ENCODE results near the gene PLPP1. TPM values are rescaled to one million over a fixed set of nuclear protein-coding genes. Genes with fewer than 3 reads are reported as not detected.

PLPP1 gene
- total and polyA plus RNA-seq, 2 experiments from 2014 or later = 39.1 to 97.1 TPM

- H3K4me1 ChIP-seq (ENCODE audit: insufficient read depth) = peaks cover 8% of the 10 kb centered on the region; the same call in 1 of the 2 replicates
- TF ChIP-seq REST (IDR thresholded peaks at IDR 0.05; ENCODE audit: unreplicated experiment) = no peak
- TF ChIP-seq ZNF462 (CRISPR knock-in tag; IDR thresholded peaks at IDR 0.05) = no peak
- TF ChIP-seq ZNF114 (CRISPR knock-in tag; IDR thresholded peaks at IDR 0.05) = no peak
- TF ChIP-seq ZNF331 (CRISPR knock-in tag; IDR thresholded peaks at IDR 0.05; ENCODE audit: low read depth) = no peak
- TF ChIP-seq EZH2 (IDR thresholded peaks at IDR 0.05; ENCODE audit: low read depth, unreplicated experiment) = no peak
- no peak for TF ChIP-seq NANOG (IDR thresholded peaks at IDR 0.05; ENCODE audit: borderline replicate concordance)
- no peak for TF ChIP-seq CTCF (conservative IDR thresholded peaks at IDR 0.05; ENCODE audit: low read depth in 2 of 2)
- no peak for TF ChIP-seq POLR2AphosphoS5 (IDR thresholded peaks at IDR 0.05; ENCODE audit: low read depth)
- TF ChIP-seq JUNB (IDR thresholded peaks at IDR 0.05; ENCODE audit: unreplicated experiment) = no peak
- no peak for TF ChIP-seq STAT1 (IDR thresholded peaks at IDR 0.05; ENCODE audit: unreplicated experiment)
- no peak for TF ChIP-seq CREB1 (CRISPR knock-in tag; IDR thresholded peaks at IDR 0.05; ENCODE audit: low read depth)
- TF ChIP-seq EZH2phosphoT487 (IDR thresholded peaks at IDR 0.05; ENCODE audit: unreplicated experiment) = no peak
- no peak for TF ChIP-seq ETS1 (IDR thresholded peaks at IDR 0.05)
- peaks cover 2% of the 10 kb centered on the region for H3K27me3 Mint-ChIP-seq (ENCODE audit: insufficient read depth, low read depth, poor library complexity)
- no peaks in the 10 kb centered on the region for H3K9me3 Mint-ChIP-seq
- H3F3A ChIP-seq (replicated peaks; ENCODE audit: low read depth) = no peaks in the 10 kb centered on the region; the same call in 1 of the 2 replicates
- ATAC-seq (no peak), DNase-seq (ENCODE audit: low spot score) (no peak)
- H4K20me1 ChIP-seq (replicated peaks; ENCODE audit: insufficient read depth) = no peaks in the 10 kb centered on the region
- no peaks in the 10 kb centered on the region for H3K9me2 ChIP-seq (ENCODE audit: insufficient read depth)
- peak overlapping the region; percentile 70; the same call in 1 of the 2 replicates for H3K27ac Mint-ChIP-seq
- H3K36me3 ChIP-seq (ENCODE audit: insufficient read depth) = no peaks in the 10 kb centered on the region; the same call in 1 of the 2 replicates
- H3K4me3 ChIP-seq = no peak overlapping the region
- no peak overlapping the region for H2AFZ ChIP-seq
- no peaks in the 10 kb centered on the region for H3K79me2 ChIP-seq (replicated peaks; ENCODE audit: insufficient read depth)
- H3K4me2 ChIP-seq = no peak overlapping the region
- H3K36me3 Mint-ChIP-seq (ENCODE audit: low read depth) = peaks cover 25% of the 10 kb centered on the region; the same call in 2 of the 3 replicates
- no peak overlapping the region for H3K4me3 Mint-ChIP-seq
- no peak overlapping the region for H3K27ac ChIP-seq (ENCODE audit: low read depth)
- H3K4me1 Mint-ChIP-seq = peaks cover 8% of the 10 kb centered on the region; the same call in 2 of the 3 replicates
- H3K27me3 ChIP-seq (ENCODE audit: insufficient read depth) = no peaks in the 10 kb centered on the region
Measured at GRCh38 chr5:55415071-55415470, 119.7 kb downstream of the PLPP1 start.
